Activated T-cell treated with anti-CD3 and anti-CD28 coated beads, Interleukin-2, amount 50 U/mL, for 4 hours (primary cell): ENCODE data around the gene NSD1. TPM values are rescaled to one million over a fixed set of nuclear protein-coding genes. Genes with fewer than 3 reads are reported as not detected.
A peak's percentile ranks its signal among the peaks of the same experiment; 100 is the strongest.

ENCODE experiments used
- ATAC-seq, 2 donors: fragments of 200-7000 bp; cut with Tn5 transposase; one replicate each; pipeline ENCODE4 v1.10.0; 2021
- DNase-seq: peaks from one replicate; pipeline ENCODE4 v3.0.0-alpha.2; 2020
- H3K27me3 Mint-ChIP-seq: one replicate; pipeline ENCODE4 v1.8.0; 2021; ENCODE audit warnings: low read depth, mixed read lengths
- H3K36me3 Mint-ChIP-seq: one replicate; pipeline ENCODE4 v1.8.0; 2022; ENCODE audit warnings: mixed read lengths; ENCODE audit not compliant: insufficient read depth
- H3K4me1 Mint-ChIP-seq: one replicate; pipeline ENCODE4 v1.8.0; 2021; ENCODE audit warnings: low read depth, mixed read lengths
- H3K4me3 Mint-ChIP-seq: one replicate; pipeline ENCODE4 v1.8.0; 2021; ENCODE audit warnings: mild to moderate bottlenecking, moderate library complexity, mixed read lengths
- H3K9me3 Mint-ChIP-seq: one replicate; pipeline ENCODE4 v1.8.0; 2021; ENCODE audit warnings: mixed read lengths
- total RNA-seq, 3 donors: library from RNA; stranded (reverse); gene quantifications; one replicate each; pipeline ENCODE4 v1.2.1, GENCODE V29; 2021

NSD1 gene
- total RNA-seq, 3 donors from 2014 or later, result 59.3 to 71.6 (median 67.6) TPM

- H3K36me3 Mint-ChIP-seq, result no peaks in the 10 kb centered on the region
- peaks cover 3% of the 10 kb centered on the region for H3K9me3 Mint-ChIP-seq
- peaks cover 2% of the 10 kb centered on the region for H3K27me3 Mint-ChIP-seq
- ATAC-seq (peak; percentile 49 to 59), DNase-seq (peak; percentile 56)
- H3K4me1 Mint-ChIP-seq, result peaks cover 12% of the 10 kb centered on the region
- no peak overlapping the region for H3K4me3 Mint-ChIP-seq
These were observed 21.7 kb upstream of the NSD1 start for GRCh38 chr5:177111720-177112394.

- DNase-seq, result no peak
- H3K27me3 Mint-ChIP-seq, result no peaks in the 10 kb centered on the region
These were observed 20.9 kb upstream of the NSD1 start for GRCh38 chr5:177112589-177113220.

GRCh38 chr5:177113566-177114424 lies 19.8 kb upstream of the NSD1 start:
- no peaks in the 10 kb centered on the region for H3K36me3 Mint-ChIP-seq
- peaks cover 3% of the 10 kb centered on the region for H3K9me3 Mint-ChIP-seq
- no peak overlapping the region for H3K4me3 Mint-ChIP-seq
- DNase-seq (peak; percentile 76), ATAC-seq (peak; percentile 54 to 58)
- H3K27me3 Mint-ChIP-seq, result no peaks in the 10 kb centered on the region
- peaks cover 16% of the 10 kb centered on the region for H3K4me1 Mint-ChIP-seq

More at GRCh38 chr5:177112589-177113220, 20.9 kb upstream of the NSD1 start:
- no peak overlapping the region for H3K4me3 Mint-ChIP-seq
- peaks cover 3% of the 10 kb centered on the region for H3K9me3 Mint-ChIP-seq
- no peak for ATAC-seq
- no peaks in the 10 kb centered on the region for H3K36me3 Mint-ChIP-seq
- H3K4me1 Mint-ChIP-seq, result peaks cover 16% of the 10 kb centered on the region

- Mint-ChIP-seq H3K4me1 (peaks cover 16% of the 10 kb centered on the region), H3K36me3 (no peaks in the 10 kb centered on the region), H3K27me3 (no peaks in the 10 kb centered on the region), H3K9me3 (peaks cover 3% of the 10 kb centered on the region), H3K4me3 (peak overlapping the region; percentile 66)
- ATAC-seq (peak; percentile 95 to 98), DNase-seq (peak; percentile 83)
These were observed 16.8 kb upstream of the NSD1 start for GRCh38 chr5:177116631-177117373.

- no peak overlapping the region for H3K4me3 Mint-ChIP-seq
These were observed 16.0 kb upstream of the NSD1 start for GRCh38 chr5:177117441-177118045.

GRCh38 chr5:177122566-177122965 lies 11.0 kb upstream of the NSD1 start:
- no peaks in the 10 kb centered on the region for H3K27me3 Mint-ChIP-seq
- no peak for DNase-seq
- H3K4me3 Mint-ChIP-seq, result no peak overlapping the region
- ATAC-seq, result no peak
- H3K9me3 Mint-ChIP-seq, result no peaks in the 10 kb centered on the region
- H3K4me1 Mint-ChIP-seq, result no peaks in the 10 kb centered on the region
- H3K36me3 Mint-ChIP-seq, result no peaks in the 10 kb centered on the region

More at GRCh38 chr5:177117441-177118045, 16.0 kb upstream of the NSD1 start:
- H3K36me3 Mint-ChIP-seq, result no peaks in the 10 kb centered on the region
- H3K27me3 Mint-ChIP-seq, result no peaks in the 10 kb centered on the region
- ATAC-seq, result no peak
- H3K4me1 Mint-ChIP-seq, result peaks cover 16% of the 10 kb centered on the region
- peaks cover 3% of the 10 kb centered on the region for H3K9me3 Mint-ChIP-seq
- DNase-seq, result no peak

GRCh38 chr5:177123789-177124485 lies 9.6 kb upstream of the NSD1 start:
- DNase-seq, result no peak
- H3K27me3 Mint-ChIP-seq, result no peaks in the 10 kb centered on the region
- H3K4me1 Mint-ChIP-seq, result peaks cover 9% of the 10 kb centered on the region
- H3K36me3 Mint-ChIP-seq, result no peaks in the 10 kb centered on the region
- no peak overlapping the region for H3K4me3 Mint-ChIP-seq
- H3K9me3 Mint-ChIP-seq, result no peaks in the 10 kb centered on the region
- no peak for ATAC-seq

- Mint-ChIP-seq H3K36me3 (no peaks in the 10 kb centered on the region), H3K4me1 (peaks cover 15% of the 10 kb centered on the region), H3K4me3 (no peak overlapping the region), H3K27me3 (no peaks in the 10 kb centered on the region), H3K9me3 (no peaks in the 10 kb centered on the region)
- DNase-seq, result no peak
- ATAC-seq, result peak in 1 of 2 donors; percentile 38
These were observed 9.0 kb upstream of the NSD1 start for GRCh38 chr5:177124486-177124991.

- no peak overlapping the region for H3K4me3 Mint-ChIP-seq
These were observed 6.8 kb upstream of the NSD1 start for GRCh38 chr5:177126771-177127170.

GRCh38 chr5:177128551-177128981 lies 5.0 kb upstream of the NSD1 start:
- peaks cover 26% of the 10 kb centered on the region for H3K4me1 Mint-ChIP-seq
- ATAC-seq (no peak), DNase-seq (no peak)

More at GRCh38 chr5:177126771-177127170, 6.8 kb upstream of the NSD1 start:
- Mint-ChIP-seq H3K4me1 (peaks cover 26% of the 10 kb centered on the region), H3K9me3 (no peaks in the 10 kb centered on the region), H3K36me3 (no peaks in the 10 kb centered on the region), H3K27me3 (no peaks in the 10 kb centered on the region)
- no peak for ATAC-seq
- no peak for DNase-seq

GRCh38 chr5:177130211-177131018 lies 3.2 kb upstream of the NSD1 start:
- ATAC-seq, result no peak
- peaks cover 3% of the 10 kb centered on the region for H3K36me3 Mint-ChIP-seq
- H3K4me1 Mint-ChIP-seq, result peaks cover 36% of the 10 kb centered on the region
- no peak overlapping the region for H3K4me3 Mint-ChIP-seq
- H3K9me3 Mint-ChIP-seq, result no peaks in the 10 kb centered on the region
- no peak for DNase-seq
- no peaks in the 10 kb centered on the region for H3K27me3 Mint-ChIP-seq

More at GRCh38 chr5:177128551-177128981, 5.0 kb upstream of the NSD1 start:
- no peak overlapping the region for H3K4me3 Mint-ChIP-seq
- H3K27me3 Mint-ChIP-seq, result no peaks in the 10 kb centered on the region
- no peaks in the 10 kb centered on the region for H3K36me3 Mint-ChIP-seq
- no peaks in the 10 kb centered on the region for H3K9me3 Mint-ChIP-seq

GRCh38 chr5:177131019-177131320 lies 2.6 kb upstream of the NSD1 start:
- no peak for DNase-seq
- ATAC-seq, result no peak
- no peaks in the 10 kb centered on the region for H3K27me3 Mint-ChIP-seq
- peaks cover 6% of the 10 kb centered on the region for H3K36me3 Mint-ChIP-seq
- no peak overlapping the region for H3K4me3 Mint-ChIP-seq
- H3K9me3 Mint-ChIP-seq, result no peaks in the 10 kb centered on the region
- peaks cover 40% of the 10 kb centered on the region for H3K4me1 Mint-ChIP-seq
